GM18505 (cell line): ENCODE data around the gene KRT79.
A peak's percentile ranks its signal among the peaks of the same experiment; 100 is the strongest.
"Not testable (repeated sequence)": the region's sequence is repeated elsewhere in the genome, so short reads cannot be mapped to it uniquely, and the experiment has no call there.

Source experiments
- ATAC-seq: cut with Tn5 transposase; IDR thresholded peaks from one replicate; pipeline ENCODE4 v1.9.1; 2021; ENCODE audit not compliant: unreplicated experiment
- POLR2A ChIP-seq: IDR thresholded peaks from 4 replicates; pipeline ENCODE4 v1.6.1; 2011; ENCODE audit warnings: borderline replicate concordance; ENCODE audit not compliant: insufficient read depth, insufficient read length; ENCODE audit errors: extremely low read depth

Gene KRT79

DNA sequence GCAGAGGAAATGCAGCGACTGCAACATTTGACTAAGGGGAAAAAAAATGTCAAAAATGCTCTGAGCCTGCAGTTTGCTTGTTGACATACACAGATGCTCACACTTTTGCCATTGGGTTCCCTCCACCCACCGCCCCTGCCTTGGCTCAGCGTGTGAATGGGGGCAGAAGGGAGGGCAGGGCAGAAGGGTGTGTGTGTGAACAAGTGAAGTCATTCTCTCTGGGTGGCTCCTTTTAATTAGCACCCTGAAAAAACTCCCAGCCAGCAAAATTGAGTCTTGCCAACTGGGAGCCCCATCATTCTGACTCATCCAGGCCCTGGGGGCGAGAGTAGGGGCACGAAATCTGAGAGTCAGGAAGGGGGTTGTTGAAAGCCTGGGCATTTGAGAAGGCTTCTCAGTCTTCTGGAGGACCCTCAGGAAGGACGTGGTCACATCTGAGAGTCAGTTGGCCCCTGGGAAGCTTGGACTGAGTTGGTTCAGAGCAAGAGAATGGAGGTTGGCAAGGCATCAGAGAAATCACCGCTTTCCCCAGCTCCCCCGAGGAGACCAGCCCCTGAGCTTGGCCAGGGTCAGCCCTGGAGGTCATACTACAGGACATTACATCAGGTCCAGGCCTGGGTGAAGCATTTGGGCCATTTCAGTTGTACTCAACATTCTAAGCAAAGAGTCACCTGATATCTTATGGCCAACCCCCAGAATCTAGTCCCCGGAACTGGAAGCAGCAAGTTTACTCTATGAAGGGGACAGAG, 37.4 kb upstream of the KRT79 start:
- no peak for ATAC-seq
- TF ChIP-seq POLR2A: no peak

DNA sequence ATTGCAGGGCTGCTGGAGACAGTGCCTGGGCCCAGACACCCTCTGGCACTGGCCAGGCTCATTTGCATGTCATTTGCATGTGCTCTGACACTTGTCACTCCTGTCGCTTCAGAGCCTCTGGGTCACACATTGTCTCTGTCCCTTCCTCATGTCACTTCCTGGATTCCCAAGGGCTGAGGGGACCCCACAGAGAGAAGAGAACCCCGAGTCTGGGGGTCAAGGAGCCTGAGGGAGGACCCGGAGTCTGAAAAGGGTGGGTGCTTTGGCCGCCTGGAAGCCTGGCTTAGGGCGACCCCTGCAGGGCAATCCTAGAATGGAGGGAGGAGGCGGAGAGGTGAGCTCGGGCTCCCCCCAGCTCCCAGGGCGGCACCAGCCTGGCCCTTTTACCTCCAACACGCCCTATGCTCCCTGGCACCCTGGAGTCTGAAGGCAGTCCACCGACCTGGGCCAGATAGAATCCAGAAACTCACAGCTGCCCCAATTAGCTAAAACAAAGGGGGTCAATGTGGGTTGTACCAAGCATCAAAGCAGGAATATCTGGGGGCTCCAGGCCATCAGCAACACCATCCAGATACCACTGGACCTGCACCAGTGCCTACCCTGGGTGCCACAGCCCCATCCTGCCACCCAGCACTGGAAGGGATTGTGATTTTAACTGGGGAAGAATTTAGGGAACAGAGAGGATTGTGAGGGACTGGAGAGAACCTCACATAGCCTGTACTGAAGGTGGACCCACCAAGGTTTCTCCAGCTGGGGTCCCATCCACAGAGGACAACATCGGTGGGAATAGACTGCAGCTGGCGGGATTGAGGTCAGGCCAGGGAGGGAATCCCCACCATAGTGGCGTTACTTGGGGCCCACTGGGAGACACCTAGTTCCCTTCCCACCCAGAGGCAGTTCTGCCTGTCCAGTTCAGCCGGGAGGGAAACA, 36.5 kb upstream of the KRT79 start:
- peak; percentile 51 for ATAC-seq
- no peak for TF ChIP-seq POLR2A

DNA sequence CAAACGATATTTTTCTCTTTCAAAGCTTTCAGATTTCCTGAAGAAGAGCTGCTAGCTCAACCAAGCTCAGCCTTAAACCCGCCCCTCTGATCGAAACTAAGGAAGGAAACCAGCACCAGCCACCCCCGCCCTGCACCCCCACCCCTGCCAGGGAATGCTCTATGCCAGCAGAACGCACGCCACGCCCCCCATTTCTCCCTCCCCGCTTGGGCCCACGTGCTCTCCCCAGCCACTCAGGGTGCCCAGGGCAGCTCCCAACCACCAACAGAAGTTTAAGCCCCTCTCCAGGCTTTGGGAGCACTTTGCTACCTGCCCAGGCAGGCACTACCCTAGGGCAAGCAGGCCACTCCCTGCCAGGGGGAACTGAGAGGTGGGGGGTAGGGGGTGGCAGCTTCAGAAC, 33.5 kb upstream of the KRT79 start:
- no peak for ATAC-seq
- no peak for TF ChIP-seq POLR2A

DNA sequence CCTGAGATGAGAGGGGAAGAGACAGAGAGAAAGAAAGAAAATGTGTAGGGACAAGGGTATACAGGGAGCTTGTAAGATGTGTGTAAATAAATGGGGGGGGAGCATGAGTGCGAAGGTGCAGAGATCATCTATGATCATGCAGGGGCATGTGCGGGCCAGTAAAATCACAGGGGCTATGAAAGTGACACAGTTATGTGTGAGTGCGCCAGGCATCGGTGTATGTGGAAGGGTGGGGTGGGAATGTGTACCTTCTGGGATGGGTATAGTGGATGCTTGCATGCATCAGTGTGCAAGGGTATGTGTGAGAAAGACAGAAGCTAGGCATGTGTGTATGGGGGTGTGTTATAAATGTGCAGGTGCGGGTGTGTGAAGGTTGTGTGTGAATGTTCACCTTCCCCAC, 33.0 kb upstream of the KRT79 start:
- TF ChIP-seq POLR2A: no peak
- ATAC-seq: no peak

DNA sequence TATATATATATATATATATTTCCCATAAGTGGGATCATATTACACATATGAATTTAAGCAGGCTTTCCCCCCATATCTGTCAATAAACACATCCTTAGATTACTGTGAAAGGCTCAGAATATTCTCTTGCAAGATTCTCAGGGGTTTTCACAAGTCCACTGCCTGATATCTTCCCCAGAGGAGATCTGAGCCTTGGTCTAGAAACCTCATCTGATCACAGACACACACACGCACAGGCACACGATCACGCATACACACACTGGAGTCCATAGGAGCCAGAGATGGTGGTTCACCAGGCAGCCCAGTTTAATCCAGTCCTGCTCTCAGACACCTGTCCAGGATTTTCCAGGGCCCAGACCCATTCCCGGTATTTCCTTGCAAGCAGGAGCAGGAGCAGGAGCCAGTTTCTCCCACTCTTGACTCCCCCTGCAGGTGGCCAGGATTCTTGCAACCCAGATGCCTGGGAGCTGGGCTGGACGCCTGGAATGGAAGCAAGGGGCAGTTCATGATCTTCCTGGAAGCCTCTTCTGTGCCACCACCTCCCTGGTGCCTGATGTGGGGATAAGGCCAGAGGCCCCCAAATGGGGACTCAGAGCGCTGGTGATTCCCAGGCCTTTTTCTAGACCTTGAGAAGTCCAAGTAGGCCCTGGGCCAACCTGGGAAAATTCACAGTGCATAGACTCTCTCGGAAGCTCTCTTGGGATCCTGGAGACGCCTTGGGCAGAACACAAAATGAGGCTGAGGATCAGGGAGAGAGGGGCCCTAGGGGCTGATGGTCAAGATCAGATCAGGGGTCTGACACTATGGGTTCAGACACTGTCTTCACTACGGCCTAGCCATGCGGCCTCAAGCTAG, 31.2 kb upstream of the KRT79 start:
- no peak for TF ChIP-seq POLR2A
- no peak for ATAC-seq

DNA sequence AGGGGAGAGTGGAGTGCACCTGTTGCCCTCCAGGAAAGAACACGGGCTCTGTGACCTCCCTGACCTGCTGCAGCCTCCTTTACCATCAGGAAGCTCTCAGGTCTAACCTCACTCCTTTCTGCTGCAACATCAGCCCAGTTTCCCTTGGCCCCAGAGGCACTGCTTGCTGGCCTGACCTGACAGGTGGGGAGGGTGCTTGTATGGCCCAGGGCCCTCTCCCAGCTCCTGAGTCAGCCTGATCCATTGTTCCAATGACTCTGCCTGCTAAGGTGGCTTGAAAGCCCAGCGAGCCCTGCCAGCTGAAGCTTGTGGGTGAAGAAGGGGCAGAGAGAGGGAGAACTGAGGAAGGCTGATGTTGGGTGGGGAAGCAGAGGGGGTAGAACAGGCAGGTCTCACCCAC, 27.9 kb upstream of the KRT79 start:
- no peak for TF ChIP-seq POLR2A
- ATAC-seq: no peak

DNA sequence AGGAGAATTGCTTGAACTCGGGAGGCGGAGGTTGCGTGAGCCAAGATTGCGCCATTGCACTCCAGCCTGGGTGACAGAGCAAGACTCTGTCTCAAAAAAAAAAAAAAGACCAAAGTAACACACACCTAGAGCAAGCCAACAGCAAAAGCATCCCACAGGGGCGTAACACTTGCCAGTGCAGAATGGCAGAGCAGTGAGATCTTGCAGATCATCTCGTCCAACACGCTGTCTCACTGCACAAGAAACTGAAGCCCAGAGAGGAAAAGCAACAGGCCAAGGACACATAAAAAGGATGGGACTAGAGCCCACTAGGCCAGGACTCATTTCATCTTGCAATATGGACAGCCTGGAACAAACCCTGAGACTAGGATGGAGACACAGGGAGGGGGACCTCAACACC, 27.4 kb upstream of the KRT79 start:
- no peak for TF ChIP-seq POLR2A
- ATAC-seq: no peak

DNA sequence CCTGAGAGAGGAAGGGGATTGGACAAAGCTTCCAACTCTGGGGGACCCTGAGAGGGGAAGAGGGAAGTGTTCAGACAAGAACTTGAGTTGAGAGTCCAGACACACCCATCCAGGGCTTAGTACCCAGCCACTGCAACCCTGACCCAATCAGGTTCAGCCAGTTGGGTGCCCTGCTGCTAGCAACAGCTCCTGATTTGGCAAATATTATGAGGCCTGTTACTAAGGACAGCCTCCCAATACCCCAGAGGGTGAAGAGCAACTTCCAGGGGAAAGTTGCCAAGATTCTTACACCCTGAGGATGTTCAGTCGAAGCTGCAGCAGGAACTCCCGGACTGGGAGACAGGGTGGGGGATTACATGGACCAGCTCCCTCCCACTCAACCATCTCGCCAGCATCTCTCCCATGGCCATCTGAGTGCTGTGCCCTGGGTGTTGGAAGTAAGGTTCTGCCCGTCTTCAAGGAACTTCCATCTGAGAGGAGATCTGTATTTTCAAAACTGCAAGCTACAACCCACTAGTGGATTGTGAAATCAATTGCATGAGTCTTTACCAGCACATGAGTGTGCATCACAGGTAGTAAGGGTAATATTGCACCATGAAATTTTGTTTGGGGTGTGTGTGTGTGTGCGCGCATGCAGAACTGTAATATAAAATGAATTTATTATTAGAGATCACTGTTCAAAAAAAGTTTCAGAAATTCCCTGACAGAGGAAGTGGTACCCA, 26.2 kb upstream of the KRT79 start:
- no peak for ATAC-seq
- no peak for TF ChIP-seq POLR2A

DNA sequence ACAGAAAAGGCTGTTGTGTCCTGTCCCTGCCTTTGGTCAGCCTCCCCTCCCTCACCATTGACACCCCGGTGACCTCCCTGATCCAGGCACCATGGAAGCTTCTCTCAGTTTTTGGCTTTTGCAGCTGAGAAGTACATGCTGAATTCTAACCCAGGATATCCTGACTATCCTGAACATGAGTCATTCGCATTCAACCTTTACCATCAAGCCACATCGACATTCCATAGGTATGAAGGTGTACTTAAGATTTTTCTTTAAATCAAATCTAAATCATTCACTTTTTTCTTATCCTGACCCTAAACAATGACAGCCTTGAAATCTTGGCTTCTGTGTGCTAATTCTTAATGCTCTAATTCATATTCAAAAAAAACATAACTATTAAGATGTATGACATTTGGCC, 23.4 kb upstream of the KRT79 start:
- no peak for TF ChIP-seq POLR2A
- no peak for ATAC-seq

DNA sequence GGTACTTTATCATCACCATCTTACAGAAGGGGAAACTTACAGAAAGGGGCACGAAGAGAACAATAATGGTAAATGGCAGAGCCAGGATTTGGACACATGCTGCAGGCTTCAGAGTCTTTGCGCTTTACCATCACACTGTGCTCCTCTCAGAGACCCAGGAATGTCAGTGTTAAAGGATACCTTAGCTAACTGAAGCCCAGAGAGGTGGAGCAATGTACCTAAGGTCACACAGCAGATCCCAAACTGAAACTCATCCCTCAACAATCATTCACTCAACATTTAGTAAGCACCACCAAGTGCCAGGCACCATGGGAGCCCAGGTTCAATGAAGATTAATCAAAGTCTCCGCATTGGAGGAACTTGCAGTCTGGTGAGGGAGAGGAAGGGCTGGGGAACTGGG, 22.7 kb upstream of the KRT79 start:
- TF ChIP-seq POLR2A: no peak
- no peak for ATAC-seq

DNA sequence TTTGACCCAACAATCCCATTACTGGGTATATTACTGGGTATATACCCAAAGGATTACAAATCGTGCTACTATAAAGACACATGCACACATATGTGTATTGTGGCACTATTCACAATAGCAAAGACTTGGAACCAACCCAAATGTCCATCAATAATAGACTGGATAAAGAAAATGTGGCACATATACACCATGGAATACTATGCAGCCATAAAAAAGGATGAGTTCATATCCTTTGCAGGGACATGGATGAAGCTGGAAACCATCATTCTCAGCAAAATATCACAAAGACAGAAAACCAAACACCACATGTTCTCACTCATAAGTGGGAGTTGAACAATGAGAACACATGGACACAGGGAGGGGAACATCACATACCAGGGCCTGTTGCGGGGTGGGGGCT, 22.0 kb upstream of the KRT79 start:
- ATAC-seq: not testable (repeated sequence)

DNA sequence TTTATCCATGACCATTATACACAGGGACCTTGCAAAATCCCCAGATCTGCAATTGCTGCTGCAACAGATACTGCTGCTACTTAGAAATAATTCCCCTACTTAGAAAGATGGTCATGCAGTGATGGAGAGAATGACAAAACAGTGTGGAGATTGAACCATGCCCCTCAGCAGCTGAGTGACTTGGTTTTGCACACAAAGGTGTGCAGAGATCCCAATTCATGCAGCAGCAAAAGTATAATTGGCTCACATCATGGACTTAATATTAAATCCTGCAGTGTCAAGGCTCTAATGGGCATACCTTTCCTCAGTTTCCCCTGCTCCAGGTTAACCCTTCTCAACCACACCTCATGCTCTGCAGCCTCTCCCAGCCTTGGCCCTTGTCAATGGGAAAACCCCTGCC, 17.7 kb upstream of the KRT79 start:
- no peak for ATAC-seq
- no peak for TF ChIP-seq POLR2A

DNA sequence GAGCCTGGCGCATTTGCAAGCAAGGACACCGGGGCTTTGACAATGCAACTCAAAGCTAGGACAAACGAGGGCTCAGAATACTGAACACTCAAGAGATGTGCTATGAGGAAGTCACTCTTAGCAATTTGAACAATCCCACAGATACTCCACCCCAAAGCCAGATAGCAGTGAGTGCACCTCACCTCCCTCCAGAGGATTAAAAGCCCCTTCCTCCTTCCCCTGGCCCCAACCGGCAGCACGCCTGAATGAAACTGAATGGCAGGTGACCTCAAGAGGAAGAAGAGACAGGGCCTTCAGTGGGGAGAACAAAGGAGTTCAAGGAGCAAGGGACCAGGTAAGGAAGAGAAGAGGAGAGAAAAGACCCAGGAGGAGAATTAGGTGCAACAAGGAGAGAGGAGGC, 16.6 kb upstream of the KRT79 start:
- ATAC-seq: no peak
- TF ChIP-seq POLR2A: no peak

DNA sequence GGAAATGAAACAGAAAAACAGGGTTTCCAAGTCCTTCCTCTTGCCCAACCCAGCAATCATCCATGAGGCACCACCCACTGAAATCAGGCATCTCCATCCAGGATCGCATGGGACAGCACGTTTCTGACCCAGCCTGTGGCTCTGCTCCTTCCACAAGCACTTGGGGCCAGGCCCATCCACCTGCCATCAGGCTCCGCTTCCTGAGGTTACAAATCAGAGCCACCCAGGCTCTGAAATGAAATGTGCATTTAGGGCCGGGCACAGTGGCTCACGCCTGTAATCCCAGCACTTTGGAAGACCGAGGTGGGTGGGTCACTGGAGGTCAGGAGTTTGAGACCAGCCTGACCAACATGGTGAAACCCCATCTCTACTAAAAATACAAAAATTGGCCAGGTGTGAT, 15.4 kb upstream of the KRT79 start:
- TF ChIP-seq POLR2A: no peak
- ATAC-seq: no peak
